ENCODE measurements around the gene F5. TPM values are rescaled to one million over a fixed set of nuclear protein-coding genes. Genes with fewer than 3 reads are reported as not detected.

The F5 gene
- total and polyA plus RNA-seq, 2 of the 13 experiments (the other 11 are each of a cell fraction or from before 2014, with no cell fraction given): 38.3 to 64.0 TPM

- WGBS (ENCODE audit: low lambda C conversion rate): 86% methylated on average over 3 of the region's 3 CpGs
- Histone ChIP-seq H3K27me3 (ENCODE audit: control insufficient read depth in 1 of 2, insufficient read depth in 2 of 2, low read length in 2 of 2) (no peaks in the 10 kb centered on the region), H3K4me1 (ENCODE audit: insufficient read depth, low read length) (peaks cover 100% of the 10 kb centered on the region), H3K9ac (ENCODE audit: insufficient read depth, low read depth, low read length) (peak overlapping the region; percentile 59), H3K27ac (ENCODE audit: extremely low read length, insufficient read depth, low read length) (peak overlapping the region; percentile 96), H2AFZ (ENCODE audit: low read length) (no peak overlapping the region), H3K4me2 (ENCODE audit: low read depth, low read length) (no peak overlapping the region), H3K79me2 (ENCODE audit: insufficient read depth, low read length) (peaks cover 58% of the 10 kb centered on the region), H4K20me1 (ENCODE audit: insufficient read depth, low read length) (no peaks in the 10 kb centered on the region), H3K4me3 (replicated peaks in 1 of 3; ENCODE audit: insufficient read depth in 1 of 3, low read depth in 2 of 3, low read length in 3 of 3) (no peak overlapping the region), H3K36me3 (replicated peaks in 1 of 2; ENCODE audit: control insufficient read depth in 1 of 2, insufficient read depth in 2 of 2, low read length in 2 of 2) (peaks cover 3 to 37% of the 10 kb centered on the region in 2 experiments; a peak in 4 of 5 replicates), H3K9me3 (ENCODE audit: low read length) (no peaks in the 10 kb centered on the region)
- ChIA-PET POLR2A (interaction anchor here (0.8 kb wide), 1 partner anchor 15 kb away, joined by 3 read pairs; the partner anchor contains the start of gene F5), CTCF (ENCODE audit: low intra/inter-chr PET ratio, low total read pairs) (interaction anchor here (1.1 kb wide), 1 partner anchor 25 kb away, joined by 3 read pairs; no protein-coding TSS in a partner anchor)
- TF ChIP-seq TP53 (CRISPR knock-in tag; conservative IDR thresholded peaks at IDR 0.05) (no peak), MAFK (conservative IDR thresholded peaks at IDR 0.05 in 1 of 2, IDR thresholded peaks at IDR 0.05 in 1 of 2; ENCODE audit: low read length in 2 of 2) (no peak), KDM1A (CRISPR knock-in tag; IDR thresholded peaks at IDR 0.05) (no peak), FOXO1 (CRISPR knock-in tag; IDR thresholded peaks at IDR 0.05) (no peak), ZNF614 (CRISPR knock-in tag; IDR thresholded peaks at IDR 0.05; ENCODE audit: borderline replicate concordance) (no peak), ZNF670 (CRISPR knock-in tag; IDR thresholded peaks at IDR 0.05; ENCODE audit: borderline replicate concordance) (peak; percentile 3; the same call in 1 of the 2 replicates)
- DNase-seq (ENCODE audit: low spot score) (no peak), ATAC-seq (no peak), FAIRE-seq (no peak)
- BruUV-seq (replicated peaks): TSS peak; percentile 20
- intact Hi-C loops (cut with micrococcal nuclease; ENCODE audit: unreplicated experiment): no loop called here
- in situ Hi-C loops (cut with HindIII; ENCODE audit: extremely low pct_ligation_motif_present, low pct_unique_long_range_greater_than_20kb): no loop called here
These were observed 14.8 kb downstream of the F5 start for GRCh38 chr1:169571450-169571849.

GRCh38 chr1:169570172-169570574 is 16.1 kb downstream of the F5 start:
- Histone ChIP-seq H3K9ac (ENCODE audit: insufficient read depth, low read depth, low read length) (peak overlapping the region; percentile 72), H3K27me3 (ENCODE audit: control insufficient read depth in 1 of 2, insufficient read depth in 2 of 2, low read length in 2 of 2) (no peaks in the 10 kb centered on the region), H3K9me3 (ENCODE audit: low read length) (no peaks in the 10 kb centered on the region), H4K20me1 (ENCODE audit: insufficient read depth, low read length) (no peaks in the 10 kb centered on the region), H3K4me2 (ENCODE audit: low read depth, low read length) (peak overlapping the region; percentile 68), H3K4me1 (ENCODE audit: insufficient read depth, low read length) (peaks cover 100% of the 10 kb centered on the region), H2AFZ (ENCODE audit: low read length) (no peak overlapping the region), H3K79me2 (ENCODE audit: insufficient read depth, low read length) (peaks cover 46% of the 10 kb centered on the region), H3K36me3 (replicated peaks in 1 of 2; ENCODE audit: control insufficient read depth in 1 of 2, insufficient read depth in 2 of 2, low read length in 2 of 2) (peaks cover 3 to 31% of the 10 kb centered on the region in 2 experiments), H3K27ac (ENCODE audit: extremely low read length, insufficient read depth, low read length) (peak overlapping the region; percentile 96), H3K4me3 (replicated peaks in 1 of 3; ENCODE audit: insufficient read depth in 1 of 3, low read depth in 2 of 3, low read length in 3 of 3) (peak overlapping the region in 1 of 3 experiments; percentile 30; a peak in 2 of 6 replicates)
- CTCF ChIA-PET (ENCODE audit: low intra/inter-chr PET ratio, low total read pairs): no interaction called here
- 0% methylated on average over 1 of the region's 1 CpG for WGBS (ENCODE audit: low lambda C conversion rate)
- intact Hi-C loops (cut with micrococcal nuclease; ENCODE audit: unreplicated experiment): no loop called here
- POLR2A ChIA-PET: interaction anchor here (0.7 to 2.6 kb wide), 2 partner anchors 14 to 16 kb away, joined by 3 to 37 read pairs; partner anchors contain the start of gene F5
- FAIRE-seq: peak; percentile 36
- no TSS peak for BruUV-seq (replicated peaks)
- in situ Hi-C loops (cut with HindIII; ENCODE audit: extremely low pct_ligation_motif_present, low pct_unique_long_range_greater_than_20kb): no loop called here
- peak; percentile 93 for DNase-seq (ENCODE audit: low spot score)
- ATAC-seq: peak; percentile 83
- no peak for TF ChIP-seq LCORL (IDR thresholded peaks at IDR 0.05)
- TF ChIP-seq LCORL (CRISPR knock-in tag; IDR thresholded peaks at IDR 0.05): 0 out of 2 replicates have a peak, but pooled peaks have one; percentile 43
- 0 out of 2 replicates have a peak, but pooled peaks have one; percentile 29 for TF ChIP-seq HDAC1 (CRISPR knock-in tag; IDR thresholded peaks at IDR 0.05)
- TF ChIP-seq YEATS4 (CRISPR knock-in tag; IDR thresholded peaks at IDR 0.05; ENCODE audit: borderline replicate concordance): 0 out of 2 replicates have a peak, but pooled peaks have one; percentile 43
- TF ChIP-seq HMG20A (CRISPR knock-in tag; IDR thresholded peaks at IDR 0.05; ENCODE audit: borderline replicate concordance): peak; percentile 88; the same call in 1 of the 2 replicates
- TF ChIP-seq, protein P1, sequence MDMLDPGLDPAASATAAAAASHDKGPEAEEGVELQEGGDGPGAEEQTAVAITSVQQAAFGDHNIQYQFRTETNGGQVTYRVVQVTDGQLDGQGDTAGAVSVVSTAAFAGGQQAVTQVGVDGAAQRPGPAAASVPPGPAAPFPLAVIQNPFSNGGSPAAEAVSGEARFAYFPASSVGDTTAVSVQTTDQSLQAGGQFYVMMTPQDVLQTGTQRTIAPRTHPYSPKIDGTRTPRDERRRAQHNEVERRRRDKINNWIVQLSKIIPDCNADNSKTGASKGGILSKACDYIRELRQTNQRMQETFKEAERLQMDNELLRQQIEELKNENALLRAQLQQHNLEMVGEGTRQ (IDR thresholded peaks at IDR 0.05; ENCODE audit: low read depth, low read length): no peak
- TF ChIP-seq, protein P1 (CRISPR knock-in tag; IDR thresholded peaks at IDR 0.05; ENCODE audit: borderline replicate concordance): peak; percentile 49; the same call in 1 of the 2 replicates
- TF ChIP-seq ZNF644 (CRISPR knock-in tag; IDR thresholded peaks at IDR 0.05; ENCODE audit: low read depth): 0 out of 2 replicates have a peak, but pooled peaks have one; percentile 24
- TF ChIP-seq NFIC (IDR thresholded peaks at IDR 0.05; ENCODE audit: low read length): peak; percentile 84
- peak; percentile 79 for TF ChIP-seq RARA (CRISPR knock-in tag; IDR thresholded peaks at IDR 0.05)

All from HepG2 (cell line).